ENCODE measurements around the gene COQ7.

COQ7 gene

GRCh38 chr16:19109288-19109664 is 41.9 kb downstream of the COQ7 start:
- no peak overlapping the region for H3K4me3 ChIP-seq (ENCODE audit: control insufficient read depth, low read depth, low read length)
- no peak for TF ChIP-seq CTCF (IDR thresholded peaks at IDR 0.05; ENCODE audit: control insufficient read depth, insufficient read depth, low read depth, low read length, missing control alignments)
- no peak for DNase-seq (ENCODE audit: low read depth)

GRCh38 chr16:19110537-19111360 is 43.3 kb downstream of the COQ7 start:
- no peak overlapping the region for H3K4me3 ChIP-seq (ENCODE audit: control insufficient read depth, low read depth, low read length)
- DNase-seq (ENCODE audit: low read depth): no peak
- TF ChIP-seq CTCF (IDR thresholded peaks at IDR 0.05; ENCODE audit: control insufficient read depth, insufficient read depth, low read depth, low read length, missing control alignments): no peak

- no peak overlapping the region for H3K4me3 ChIP-seq (ENCODE audit: control insufficient read depth, low read depth, low read length)
- no peak for DNase-seq (ENCODE audit: low read depth)
- TF ChIP-seq CTCF (IDR thresholded peaks at IDR 0.05; ENCODE audit: control insufficient read depth, insufficient read depth, low read depth, low read length, missing control alignments): no peak
Observed at GRCh38 chr16:19112099-19112407, 44.6 kb downstream of the COQ7 start.

- TF ChIP-seq CTCF (IDR thresholded peaks at IDR 0.05; ENCODE audit: control insufficient read depth, insufficient read depth, low read depth, low read length, missing control alignments): no peak
- peak within 1 kb of the TSS; percentile 68 for H3K4me3 ChIP-seq (ENCODE audit: control insufficient read depth, low read depth, low read length)
- peak; percentile 69 for DNase-seq (ENCODE audit: low read depth)
Observed at GRCh38 chr16:19113577-19114358, 46.4 kb downstream of the COQ7 start, which contains the start of gene ITPRIPL2. Gene ITPRIPL2 (plus strand): TSS chr16:19113964. CDS start chr16:19114462, 498 bp downstream.

GRCh38 chr16:19114359-19115147 is 47.1 kb downstream of the COQ7 start:
- TF ChIP-seq CTCF (IDR thresholded peaks at IDR 0.05; ENCODE audit: control insufficient read depth, insufficient read depth, low read depth, low read length, missing control alignments): no peak
- H3K4me3 ChIP-seq (ENCODE audit: control insufficient read depth, low read depth, low read length): peak overlapping the region; percentile 68
- no peak for DNase-seq (ENCODE audit: low read depth)
